HG03342 (cell line): Measurements from ENCODE around the gene PRKCA.

ENCODE experiments used
- ATAC-seq: cut with Tn5 transposase; IDR thresholded peaks from one replicate; pipeline ENCODE4 v1.9.1; 2021; ENCODE audit warnings: mild to moderate bottlenecking, moderate library complexity; ENCODE audit not compliant: unreplicated experiment

The PRKCA gene

GRCh38 chr17:66839616-66840015, 537.2 kb downstream of the PRKCA start:
- ATAC-seq: no peak

- no peak for ATAC-seq
Measured at GRCh38 chr17:66840061-66840460, 537.6 kb downstream of the PRKCA start.

GRCh38 chr17:66841328-66841727, 538.9 kb downstream of the PRKCA start:
- ATAC-seq: no peak

- no peak for ATAC-seq
Measured at GRCh38 chr17:66841744-66842143, 539.3 kb downstream of the PRKCA start.

DNA sequence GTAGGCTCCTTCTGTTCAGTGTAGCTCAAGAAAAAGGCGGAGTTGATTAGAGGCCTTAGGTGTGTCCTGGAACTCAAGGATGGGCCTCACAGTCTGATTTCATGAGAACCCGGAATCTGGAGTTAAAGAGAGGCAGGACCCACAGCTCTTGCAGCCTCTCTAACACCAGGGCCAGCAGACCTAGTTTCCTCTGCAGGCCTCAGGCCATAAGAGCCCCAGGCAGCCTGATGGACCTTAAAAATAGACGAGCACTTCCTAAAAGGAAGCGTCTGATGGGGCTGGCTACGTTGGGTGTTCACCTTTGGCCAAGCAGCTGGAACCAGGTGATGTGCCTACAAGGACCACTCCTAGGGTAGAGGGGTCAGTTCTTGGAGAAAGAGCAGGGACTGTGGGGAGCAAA, 540.1 kb downstream of the PRKCA start:
- no peak for ATAC-seq

- no peak for ATAC-seq
Measured at GRCh38 chr17:66842959-66843358, 540.5 kb downstream of the PRKCA start.

DNA sequence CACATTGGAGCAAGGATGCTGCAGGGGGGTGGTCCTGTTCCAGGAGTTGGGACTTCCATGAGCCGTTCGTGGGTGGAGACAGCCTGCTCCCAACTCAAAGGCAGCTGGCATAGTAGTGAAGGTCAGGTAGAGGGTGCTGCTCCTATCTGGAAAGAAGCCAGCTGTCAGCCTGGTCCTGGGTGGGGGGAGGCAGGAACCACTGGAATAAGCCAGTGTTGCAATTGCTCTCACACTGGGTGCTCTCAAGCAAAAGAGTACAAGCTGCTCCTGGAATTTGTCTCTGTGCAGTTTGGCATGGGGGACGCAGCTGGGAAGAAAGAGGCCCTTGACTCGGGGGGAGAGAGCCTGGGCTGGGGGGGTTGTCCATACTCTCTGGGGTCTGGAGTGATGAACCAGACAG, 541.2 kb downstream of the PRKCA start:
- no peak for ATAC-seq

DNA sequence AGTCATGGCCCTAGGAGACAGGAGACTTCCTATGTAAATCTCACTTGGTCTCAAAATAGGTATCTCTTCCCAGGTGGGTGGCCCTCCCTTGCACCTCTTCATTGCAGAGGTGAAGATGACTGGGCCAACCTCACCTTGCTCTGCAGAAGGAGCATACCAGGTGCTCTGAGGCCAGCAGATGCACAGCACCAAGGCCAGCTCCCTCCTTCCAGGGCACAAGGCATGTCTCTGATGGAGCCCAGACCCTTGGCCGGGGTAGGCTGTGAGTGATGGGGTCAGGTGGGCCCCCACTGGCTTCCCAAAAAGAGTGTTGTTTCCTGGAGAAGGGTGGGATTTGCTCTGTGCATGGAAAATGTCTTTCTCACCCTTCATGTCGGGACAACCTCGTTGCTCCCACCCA, 545.3 kb downstream of the PRKCA start:
- no peak for ATAC-seq

- no peak for ATAC-seq
Measured at GRCh38 chr17:66848496-66848895, 546.1 kb downstream of the PRKCA start.

DNA sequence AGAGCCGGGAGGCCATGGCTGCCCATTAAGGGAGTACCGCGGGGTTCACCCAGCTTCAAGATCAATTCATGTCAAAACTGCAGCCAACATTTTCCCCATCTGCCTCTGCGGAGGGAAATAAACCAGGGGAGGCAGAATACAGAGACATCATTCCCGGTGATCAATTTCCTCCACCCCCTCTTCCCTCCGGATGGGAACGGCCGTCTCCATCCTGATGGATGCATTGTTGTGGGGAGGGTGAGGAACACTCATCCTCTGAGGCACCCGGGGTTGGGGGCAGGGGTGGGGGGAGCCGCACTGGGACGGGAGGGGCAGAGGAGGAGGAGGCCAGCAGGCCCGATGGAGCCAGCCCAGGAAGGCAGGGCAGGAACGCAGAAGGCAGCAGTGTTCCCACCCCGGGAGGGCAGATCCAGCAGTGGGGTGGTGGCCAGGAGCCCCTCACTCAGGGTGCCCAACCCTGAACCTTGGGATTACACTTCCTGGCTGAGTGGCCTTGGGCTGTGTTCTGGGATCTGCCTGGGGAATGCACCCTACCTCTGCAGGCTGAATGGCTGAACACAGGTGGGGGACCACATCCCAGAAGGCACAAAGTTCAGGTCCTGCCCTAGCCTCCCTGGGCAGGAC, 546.7 kb downstream of the PRKCA start:
- ATAC-seq: no peak

DNA sequence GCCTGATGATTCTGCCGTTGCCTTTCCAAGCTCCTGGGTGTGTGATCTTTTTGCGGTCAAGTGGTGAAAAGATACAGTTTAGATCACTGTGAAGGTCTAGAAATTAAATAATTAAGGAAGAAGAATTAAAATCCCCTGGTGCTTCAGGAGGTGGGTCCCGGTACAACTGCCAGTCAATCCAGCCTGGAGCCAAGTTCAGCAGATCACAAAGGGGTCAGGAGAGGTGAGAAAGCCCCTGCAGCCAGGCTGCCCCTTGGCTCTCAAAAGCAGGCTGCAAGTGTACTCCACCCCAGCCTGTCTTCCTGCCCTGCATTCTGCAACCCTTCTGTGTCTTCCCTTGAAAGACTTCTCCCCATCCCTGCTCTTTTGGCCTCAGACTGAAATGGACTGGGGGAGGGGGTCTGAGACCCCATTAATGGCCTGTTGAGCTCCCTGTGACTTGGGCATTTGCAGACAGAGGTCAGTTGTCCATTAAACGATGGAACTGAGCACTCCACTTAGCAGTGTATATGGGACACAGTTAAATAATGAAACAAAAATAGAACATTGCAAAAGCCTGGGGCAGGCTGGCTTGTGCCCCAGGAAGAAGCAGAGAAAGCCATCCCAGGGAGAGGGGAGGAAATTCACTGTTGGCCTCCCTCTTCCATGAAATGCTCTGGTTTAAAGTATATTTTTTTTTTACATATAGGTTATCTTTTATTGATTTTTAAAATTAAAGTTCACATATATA, 547.6 kb downstream of the PRKCA start:
- no peak for ATAC-seq

- no peak for ATAC-seq
Measured at GRCh38 chr17:66850692-66851091, 548.3 kb downstream of the PRKCA start.

DNA sequence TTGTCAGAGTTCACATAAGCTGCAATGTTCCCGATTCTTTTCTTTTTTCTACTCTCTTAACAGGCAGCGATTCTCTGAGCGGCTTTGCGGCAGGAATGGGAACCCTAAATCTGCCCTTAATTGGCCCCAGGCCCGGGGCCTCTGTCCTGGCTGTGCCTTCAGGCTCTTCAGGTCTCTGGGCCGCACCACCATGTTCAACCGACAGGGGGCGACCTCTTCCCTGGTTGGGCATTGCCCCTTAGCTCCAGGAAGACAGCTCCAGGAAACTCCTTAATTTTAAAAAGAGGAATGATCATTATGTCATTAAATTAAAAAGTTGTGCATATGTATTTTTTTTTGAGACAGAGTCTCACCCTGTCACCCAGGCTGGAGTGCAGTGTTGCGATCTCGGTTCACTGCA, 552.8 kb downstream of the PRKCA start:
- ATAC-seq: no peak

GRCh38 chr17:66858226-66859083, 556.0 kb downstream of the PRKCA start:
- no peak for ATAC-seq

DNA sequence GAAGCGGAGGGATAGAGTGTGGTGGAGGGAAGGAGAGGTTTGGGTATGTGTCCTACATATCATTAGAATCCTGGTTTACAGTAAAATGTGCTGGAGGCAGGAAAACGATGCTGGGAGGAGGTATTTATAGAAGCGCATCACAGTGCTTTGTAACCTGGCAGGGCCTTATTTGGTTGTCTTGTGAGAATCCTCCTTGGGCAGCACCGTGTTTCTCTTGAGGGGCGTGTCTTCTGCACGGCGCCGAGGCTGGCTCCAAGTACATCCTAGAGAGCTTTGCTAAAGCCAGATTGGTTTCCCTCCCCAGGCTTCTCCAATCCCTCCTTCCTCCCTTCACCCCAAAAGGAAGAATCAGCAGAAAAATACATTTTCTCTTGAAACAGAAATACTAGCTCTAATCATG, 556.9 kb downstream of the PRKCA start:
- ATAC-seq: no peak

DNA sequence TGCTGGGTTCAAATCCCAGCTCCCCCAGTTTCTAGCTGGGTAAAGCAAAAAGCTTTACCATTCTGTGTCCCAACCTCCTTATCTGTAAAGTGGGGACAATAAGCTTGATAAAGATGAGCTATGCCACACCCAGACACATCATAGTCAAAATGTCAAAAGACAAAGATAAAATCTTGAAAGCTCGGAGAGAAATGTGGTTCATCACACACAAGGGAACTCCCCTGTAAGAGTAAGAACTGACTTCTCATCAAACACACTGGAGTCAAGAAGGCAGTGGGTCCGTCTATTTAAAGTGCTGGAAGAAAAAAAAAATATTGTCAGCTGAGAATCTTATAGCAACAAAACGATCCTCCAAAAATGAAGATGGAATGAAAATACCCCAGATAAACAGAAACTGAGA, 557.8 kb downstream of the PRKCA start:
- no peak for ATAC-seq
